NCI-H524 treated with DMSO at 0.1 percent for 48 hours (cell line): ENCODE data around the gene TIMP1.

Source experiments
- DNase-seq: peaks from one replicate; lab custom pipeline; 2025; lab: John Stamatoyannopoulos, UW

TIMP1 gene

DNA sequence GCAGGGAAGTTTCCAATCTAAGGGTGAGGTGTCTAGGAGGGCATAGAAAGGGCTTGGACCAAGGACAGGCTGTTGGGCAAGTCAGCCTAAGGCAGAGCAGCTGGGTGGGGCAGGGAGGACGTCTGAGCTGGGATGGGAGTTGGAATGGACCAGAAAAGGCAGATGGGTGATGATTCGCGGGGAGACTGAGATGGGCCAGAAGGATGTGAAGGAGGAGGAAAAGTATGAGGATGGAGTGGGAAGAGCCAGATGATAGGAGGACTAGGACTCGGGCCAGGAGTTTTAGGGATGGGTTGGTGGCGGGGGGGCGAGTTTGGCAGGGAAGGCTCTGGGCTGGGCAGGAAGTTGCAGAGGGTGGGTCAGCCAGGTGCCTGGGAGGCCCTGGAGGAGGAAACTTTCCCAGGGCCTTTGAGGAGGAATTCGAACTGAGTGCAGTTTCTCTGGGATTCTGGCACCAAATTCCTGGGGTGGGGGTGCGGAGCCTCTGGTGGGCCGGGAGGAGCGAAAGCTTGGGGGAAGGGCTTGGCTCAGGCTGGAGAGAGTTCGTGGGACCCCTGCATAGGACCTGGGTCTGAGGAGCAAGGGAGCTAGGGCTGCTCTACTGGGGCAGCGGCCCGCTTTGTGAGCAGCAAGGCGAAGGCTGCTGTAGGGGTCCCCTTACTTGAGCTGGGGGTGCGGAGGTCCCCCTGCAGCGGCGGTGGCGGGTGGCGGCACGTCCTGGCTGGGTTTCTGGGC lies 8.7 kb upstream of the TIMP1 start:
- DNase-seq = no peak

GRCh38 chrX:47574076-47574546 lies 8.1 kb upstream of the TIMP1 start:
- no peak for DNase-seq

DNA sequence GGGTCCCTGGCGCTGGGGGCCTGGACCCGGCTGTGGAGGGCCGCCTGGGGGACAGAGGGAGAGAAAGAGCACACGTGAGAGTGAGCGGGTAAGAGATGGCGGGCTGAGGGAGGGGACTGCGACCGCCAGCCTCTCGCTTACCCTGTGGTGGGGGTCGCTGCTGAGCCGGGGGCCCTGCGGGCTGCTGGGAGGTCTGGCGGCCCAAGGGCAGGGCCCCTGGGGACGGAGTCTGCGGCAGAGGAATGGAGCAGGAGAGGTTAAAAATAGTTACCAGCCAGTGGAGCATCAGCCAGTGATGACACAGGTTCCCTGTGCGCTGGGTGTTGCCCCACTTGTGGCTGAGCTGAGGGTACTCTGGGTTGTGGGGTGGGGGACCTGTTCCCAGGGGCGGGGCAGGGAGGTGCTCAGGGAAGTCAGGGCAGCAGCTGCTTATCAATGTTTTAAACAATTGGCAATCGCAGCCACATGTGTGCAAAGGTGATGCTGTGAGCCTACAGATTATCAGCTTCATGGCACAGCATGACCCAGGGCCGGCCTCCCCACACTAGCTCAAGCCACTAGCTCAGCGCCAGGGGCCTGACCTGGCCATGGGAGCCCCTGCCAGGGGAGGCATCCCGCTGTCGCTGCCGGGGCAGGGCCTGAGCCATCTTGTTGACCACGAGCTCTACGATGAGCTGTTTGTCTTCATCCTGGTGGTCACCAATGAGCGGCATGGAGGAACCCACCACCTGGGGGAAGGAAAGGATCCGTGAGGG lies 7.5 kb upstream of the TIMP1 start:
- no peak for DNase-seq

DNA sequence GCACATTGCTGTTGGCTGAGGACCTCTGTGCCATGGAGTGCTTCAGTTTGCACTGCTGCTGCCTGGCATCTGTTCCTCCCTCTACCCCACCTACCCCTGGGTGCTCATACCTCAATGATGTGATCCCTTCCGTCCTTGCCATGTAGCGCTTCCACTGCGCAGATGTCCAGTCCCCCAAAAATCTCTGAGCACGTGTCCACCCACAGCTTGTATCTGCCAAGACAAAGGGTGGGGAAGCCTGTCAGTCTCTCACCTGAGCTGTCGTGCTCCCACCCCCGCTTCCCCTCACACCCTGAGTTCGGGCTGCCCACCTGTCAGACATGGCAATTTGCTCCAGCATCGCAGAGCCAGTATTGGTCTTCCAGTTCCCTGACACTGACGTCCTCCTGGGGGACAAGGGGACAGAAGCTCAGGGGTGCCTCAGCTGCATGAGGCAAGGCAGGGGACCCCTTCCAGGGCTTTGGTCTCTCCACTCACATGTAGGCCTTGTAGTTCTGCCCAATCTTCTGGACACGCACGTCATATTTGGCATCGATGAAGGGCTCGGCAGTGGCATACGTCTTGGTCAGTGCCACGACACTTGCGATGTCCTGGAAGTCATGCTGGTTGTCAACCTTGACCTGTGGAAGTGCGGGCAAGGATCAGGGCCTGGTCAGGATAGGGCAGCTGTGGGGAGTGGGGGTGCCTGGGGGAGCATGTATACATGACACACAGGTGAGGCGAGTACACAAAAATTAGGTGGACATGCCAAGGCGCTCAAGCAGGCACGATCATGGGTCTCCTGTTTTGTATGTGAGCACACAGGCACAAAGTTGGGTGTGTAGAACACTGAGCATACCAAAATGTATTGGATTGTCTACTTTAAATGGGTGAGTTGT lies 6.0 kb upstream of the TIMP1 start:
- DNase-seq = no peak

DNA sequence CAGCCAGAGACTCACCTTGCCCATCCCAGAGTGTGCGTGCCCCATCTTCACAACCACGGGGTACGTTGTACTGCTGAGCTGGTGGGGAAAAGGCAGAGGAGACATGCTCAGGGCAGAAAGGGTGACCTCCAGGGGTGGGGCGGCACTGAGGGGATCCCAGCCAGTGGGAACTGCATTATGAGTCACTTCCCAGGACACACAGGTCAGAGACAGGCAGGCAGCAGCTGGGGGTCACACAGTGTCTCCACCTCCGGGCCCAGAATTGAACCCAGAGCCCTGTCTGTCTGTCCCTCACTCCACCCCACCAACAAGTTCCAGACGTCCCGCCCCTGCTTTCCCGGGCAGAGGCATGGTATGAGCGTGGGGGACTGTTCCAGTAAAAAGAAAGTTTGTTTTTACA lies 4.8 kb upstream of the TIMP1 start:
- DNase-seq = no peak

DNA sequence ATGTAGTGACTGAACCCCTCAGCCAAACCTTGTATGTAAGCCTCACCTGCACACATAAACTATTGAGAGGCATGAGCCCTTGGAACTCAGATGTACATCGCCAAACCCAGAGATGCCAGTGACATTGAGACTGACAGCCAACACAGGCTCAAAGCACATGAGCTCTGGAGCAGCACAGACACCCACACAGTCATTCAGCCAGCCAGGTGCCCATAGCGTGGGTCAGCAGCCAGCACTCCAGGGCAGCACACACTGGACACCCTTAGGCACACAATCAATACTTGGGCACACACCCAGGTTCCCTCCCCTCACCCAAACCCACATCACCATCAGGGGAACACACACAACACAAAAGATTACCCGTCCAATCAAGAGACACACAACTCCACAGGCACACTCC lies 4.3 kb upstream of the TIMP1 start:
- no peak for DNase-seq

GRCh38 chrX:47578692-47579091 lies 3.5 kb upstream of the TIMP1 start:
- no peak for DNase-seq

- no peak for DNase-seq
These were observed 2.7 kb upstream of the TIMP1 start for GRCh38 chrX:47579537-47579936.

DNA sequence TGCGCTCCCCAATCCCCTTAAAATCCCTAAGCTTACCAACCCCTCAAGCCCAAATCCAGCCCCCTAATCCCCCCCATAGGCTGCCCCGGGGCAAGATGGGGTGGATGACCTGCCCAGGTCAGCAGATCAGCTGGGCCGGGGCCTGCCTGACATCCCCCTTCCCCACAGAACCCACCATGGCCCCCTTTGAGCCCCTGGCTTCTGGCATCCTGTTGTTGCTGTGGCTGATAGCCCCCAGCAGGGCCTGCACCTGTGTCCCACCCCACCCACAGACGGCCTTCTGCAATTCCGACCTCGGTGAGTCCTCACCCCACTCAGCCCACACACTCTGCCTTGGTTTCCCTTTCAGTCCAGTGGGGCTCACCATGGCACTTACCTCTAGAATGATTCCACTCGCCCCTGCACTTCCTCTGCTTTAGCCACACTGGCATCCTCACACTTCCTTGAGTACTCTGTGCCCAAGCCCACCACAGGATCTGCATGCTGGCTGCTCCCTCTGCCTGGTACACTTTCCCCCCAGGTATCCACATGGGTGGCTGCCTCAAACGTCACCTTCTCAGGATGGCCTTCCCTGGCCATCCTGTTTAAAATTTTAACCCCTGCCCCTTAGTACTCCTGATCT lies 1.1 kb downstream of the TIMP1 start:
- no peak for DNase-seq

- DNase-seq = no peak
These were observed 2.5 kb downstream of the TIMP1 start for GRCh38 chrX:47584714-47585113.

- DNase-seq = no peak
These were observed 3.0 kb downstream of the TIMP1 start for GRCh38 chrX:47585273-47585672.

- DNase-seq = no peak
These were observed 4.0 kb downstream of the TIMP1 start for GRCh38 chrX:47586043-47586787.

GRCh38 chrX:47587091-47587891 lies 5.1 kb downstream of the TIMP1 start:
- no peak for DNase-seq

DNA sequence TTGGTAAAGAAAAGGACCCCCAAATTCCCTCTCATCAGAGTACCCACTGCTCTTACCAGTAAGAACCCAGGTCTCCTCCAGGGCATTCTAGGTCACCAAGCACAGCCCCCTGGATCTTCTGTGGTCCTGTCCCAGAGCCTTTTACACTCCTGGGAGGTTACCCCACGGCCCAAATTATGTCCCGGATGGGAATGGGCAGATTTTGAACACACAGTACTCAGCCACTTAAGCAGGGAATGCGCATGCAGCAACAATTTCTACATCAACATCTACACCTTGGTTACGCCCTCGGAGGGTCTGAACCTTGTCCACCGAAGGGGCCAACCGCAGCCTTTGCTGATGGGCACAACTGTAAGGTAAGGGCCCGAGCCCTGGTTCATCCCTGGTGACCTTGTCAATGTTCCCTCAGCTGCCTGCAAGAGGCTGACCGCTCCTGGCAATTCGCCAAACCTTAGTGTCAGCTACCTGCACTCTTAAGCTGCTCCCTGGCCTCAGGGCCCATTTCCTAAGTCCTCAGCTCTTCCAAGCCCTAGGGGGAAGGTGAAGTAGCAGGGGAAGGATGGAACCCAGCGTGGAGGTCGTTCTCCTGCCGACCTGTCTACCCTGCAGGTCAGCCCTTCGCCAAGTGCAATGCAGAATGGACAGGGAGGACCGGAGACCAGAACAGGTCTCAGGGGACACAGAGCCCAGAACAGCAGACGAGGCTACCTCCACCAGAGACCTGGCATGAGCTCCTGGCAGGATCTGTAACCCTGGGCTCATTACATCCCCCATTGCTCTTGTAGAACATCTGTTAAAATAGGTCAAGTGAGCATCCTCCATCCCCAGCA lies 5.9 kb downstream of the TIMP1 start:
- no peak for DNase-seq

GRCh38 chrX:47590984-47591383 lies 8.7 kb downstream of the TIMP1 start:
- no peak for DNase-seq

GRCh38 chrX:47593522-47593921 lies 11.3 kb downstream of the TIMP1 start:
- DNase-seq = no peak

GRCh38 chrX:47595716-47596251 lies 13.5 kb downstream of the TIMP1 start:
- DNase-seq = no peak

DNA sequence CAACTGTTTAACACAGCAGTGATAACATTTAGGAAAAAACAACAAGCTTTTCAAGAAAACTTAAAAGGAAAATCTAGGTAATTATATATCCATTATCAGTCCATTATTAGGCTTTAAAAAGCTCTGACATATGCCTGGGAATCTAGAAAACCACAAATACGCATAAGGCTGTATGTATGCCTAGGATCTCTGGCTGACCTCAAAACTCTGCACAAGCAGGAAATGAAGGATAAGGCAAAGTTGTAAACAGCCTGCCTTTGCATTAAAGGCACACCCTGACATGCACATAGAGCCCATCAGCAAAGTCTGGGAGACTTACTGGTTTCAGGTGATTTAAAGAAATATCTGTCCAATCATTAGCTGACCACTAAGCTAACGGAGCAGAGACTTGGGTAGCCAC lies 14.0 kb downstream of the TIMP1 start:
- no peak for DNase-seq

GRCh38 chrX:47597222-47597621 lies 15.0 kb downstream of the TIMP1 start:
- no peak for DNase-seq
